Measurements from ENCODE around the gene TRAF3IP1. TPM values are rescaled to one million over a fixed set of nuclear protein-coding genes. Genes with fewer than 3 reads are reported as not detected.

TRAF3IP1 gene
- total and polyA plus RNA-seq, 12 donors, result 5.5 to 18.5 (median 12.4) TPM

DNA sequence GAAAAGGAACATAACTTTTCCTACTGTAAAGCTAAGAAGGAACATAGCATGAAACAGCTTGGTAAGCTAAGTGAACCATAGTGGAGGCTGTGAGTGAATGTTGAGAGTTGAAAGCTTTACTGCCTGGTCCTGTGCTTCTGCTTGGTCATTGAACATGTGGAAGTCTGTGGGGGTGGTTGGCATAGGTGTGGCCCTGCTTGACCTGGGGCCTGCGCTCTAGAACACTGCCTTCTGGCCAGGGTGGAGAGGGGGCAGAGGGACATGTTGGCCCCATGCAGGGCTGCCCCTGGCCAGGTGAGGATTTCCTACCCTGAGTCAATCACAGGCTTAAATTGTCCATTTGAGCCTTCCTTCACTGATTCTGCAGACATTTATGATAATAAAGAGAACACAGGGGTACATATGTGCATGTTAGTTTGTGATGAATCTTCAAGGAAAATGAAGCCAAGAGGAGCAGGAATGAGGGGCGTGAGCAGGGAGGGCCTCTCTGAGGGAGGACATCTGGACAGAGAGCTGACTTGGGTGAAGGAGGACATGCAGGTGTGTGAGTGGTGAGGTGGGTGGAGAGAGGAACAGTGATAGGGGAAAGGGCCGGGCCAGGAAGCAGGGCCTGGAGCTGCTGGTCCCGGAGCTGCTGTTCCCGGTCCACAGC is 16.6 kb downstream of the TRAF3IP1 start:
- no peaks in the 10 kb centered on the region for H3K27me3 ChIP-seq
- intact Hi-C loops (cut with DNase I), result no loop called here
- no peak for DNase-seq
- no peaks in the 10 kb centered on the region for H3K36me3 ChIP-seq (replicated peaks in 1 of 2)
- no peaks in the 10 kb centered on the region for H3K9me3 ChIP-seq (replicated peaks in 1 of 3)
- H3K27ac ChIP-seq, result no peak overlapping the region
- TF ChIP-seq, protein P1, sequence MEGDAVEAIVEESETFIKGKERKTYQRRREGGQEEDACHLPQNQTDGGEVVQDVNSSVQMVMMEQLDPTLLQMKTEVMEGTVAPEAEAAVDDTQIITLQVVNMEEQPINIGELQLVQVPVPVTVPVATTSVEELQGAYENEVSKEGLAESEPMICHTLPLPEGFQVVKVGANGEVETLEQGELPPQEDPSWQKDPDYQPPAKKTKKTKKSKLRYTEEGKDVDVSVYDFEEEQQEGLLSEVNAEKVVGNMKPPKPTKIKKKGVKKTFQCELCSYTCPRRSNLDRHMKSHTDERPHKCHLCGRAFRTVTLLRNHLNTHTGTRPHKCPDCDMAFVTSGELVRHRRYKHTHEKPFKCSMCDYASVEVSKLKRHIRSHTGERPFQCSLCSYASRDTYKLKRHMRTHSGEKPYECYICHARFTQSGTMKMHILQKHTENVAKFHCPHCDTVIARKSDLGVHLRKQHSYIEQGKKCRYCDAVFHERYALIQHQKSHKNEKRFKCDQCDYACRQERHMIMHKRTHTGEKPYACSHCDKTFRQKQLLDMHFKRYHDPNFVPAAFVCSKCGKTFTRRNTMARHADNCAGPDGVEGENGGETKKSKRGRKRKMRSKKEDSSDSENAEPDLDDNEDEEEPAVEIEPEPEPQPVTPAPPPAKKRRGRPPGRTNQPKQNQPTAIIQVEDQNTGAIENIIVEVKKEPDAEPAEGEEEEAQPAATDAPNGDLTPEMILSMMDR (IDR thresholded peaks at IDR 0.05), result no peak
- no peak for TF ChIP-seq POLR2A (IDR thresholded peaks at IDR 0.05)
- H3K4me3 ChIP-seq, result no peak overlapping the region
- no peaks in the 10 kb centered on the region for H3K4me1 ChIP-seq (replicated peaks in 1 of 2)
- 89 to 98% (median 96%) methylated on average over 5 of the region's 5 CpGs for WGBS, 4 donors

DNA sequence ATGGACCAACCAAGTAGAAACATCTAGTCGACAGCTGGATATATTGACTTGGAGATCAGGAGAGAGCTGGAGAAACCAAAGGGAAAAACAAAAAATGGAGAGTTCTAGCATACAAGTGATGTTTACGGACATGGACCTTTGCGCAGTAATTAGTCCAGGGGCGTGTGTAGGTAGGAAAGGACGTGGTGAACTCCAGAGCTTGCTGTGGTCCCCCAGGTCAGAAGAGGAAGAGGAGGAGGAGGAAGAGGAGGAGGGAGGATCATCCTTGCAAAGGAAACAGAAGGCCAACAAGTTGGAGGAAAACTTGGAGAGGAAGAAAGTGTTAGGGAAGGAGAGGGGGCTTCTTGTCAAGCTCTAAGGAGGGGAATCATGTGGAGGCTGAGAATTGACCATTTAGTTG is 17.5 kb downstream of the TRAF3IP1 start:
- TF ChIP-seq POLR2A (IDR thresholded peaks at IDR 0.05), result no peak
- TF ChIP-seq, protein P1 (IDR thresholded peaks at IDR 0.05), result no peak

DNA sequence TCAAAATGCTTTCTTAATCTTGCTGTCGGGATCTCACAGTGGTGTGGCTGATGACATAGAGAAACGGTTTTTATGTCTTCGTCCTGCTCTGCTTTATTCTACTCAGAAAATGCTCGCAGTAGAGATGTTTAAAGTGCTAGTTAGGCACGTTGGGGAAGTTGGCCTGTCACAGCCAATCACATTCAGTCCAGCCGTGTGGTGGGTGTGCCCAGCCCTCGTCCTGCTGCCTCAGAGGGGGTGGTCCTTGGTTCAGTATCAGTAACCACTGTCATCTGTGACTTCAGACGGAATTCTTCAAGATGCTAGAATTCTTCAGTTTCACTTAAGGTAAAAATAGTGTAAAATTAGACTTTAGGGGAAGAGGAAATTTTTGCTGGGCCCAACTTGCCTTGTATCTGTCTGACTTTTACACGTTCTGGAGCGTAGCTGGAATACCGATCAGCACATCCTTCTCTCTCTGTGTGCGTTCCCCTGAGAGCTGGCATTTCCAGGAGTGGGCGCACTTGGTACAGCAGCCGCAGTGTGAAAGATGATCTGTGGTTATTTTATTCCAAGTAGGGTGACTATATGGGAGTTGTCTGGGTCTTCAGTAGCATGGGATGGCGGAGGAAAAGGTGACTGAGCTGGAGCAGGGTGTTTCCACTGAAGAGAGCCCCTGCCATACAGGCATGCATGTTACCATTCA is 18.5 kb downstream of the TRAF3IP1 start:
- no peak for DNase-seq
- TF ChIP-seq, protein P1 (IDR thresholded peaks at IDR 0.05), result no peak
- no peak for TF ChIP-seq POLR2A (IDR thresholded peaks at IDR 0.05)
- no peaks in the 10 kb centered on the region for H3K36me3 ChIP-seq (replicated peaks in 1 of 2)
- H3K4me1 ChIP-seq (replicated peaks in 1 of 2), result no peaks in the 10 kb centered on the region
- H3K27ac ChIP-seq, result no peak overlapping the region
- H3K27me3 ChIP-seq, result no peaks in the 10 kb centered on the region
- H3K9me3 ChIP-seq (replicated peaks in 1 of 3), result no peaks in the 10 kb centered on the region
- H3K4me3 ChIP-seq, result no peak overlapping the region
- intact Hi-C loops (cut with DNase I), result no loop called here
- WGBS, 4 donors, result 88 to 92% (median 91%) methylated on average over 15 of the region's 15 CpGs

More for the DNA sequence above, 17.5 kb downstream of the TRAF3IP1 start:
- Histone ChIP-seq H3K4me3 (no peak overlapping the region), H3K9me3 (replicated peaks in 1 of 3) (no peaks in the 10 kb centered on the region), H3K27me3 (no peaks in the 10 kb centered on the region), H3K36me3 (replicated peaks in 1 of 2) (no peaks in the 10 kb centered on the region), H3K4me1 (replicated peaks in 1 of 2) (no peaks in the 10 kb centered on the region), H3K27ac (no peak overlapping the region)
- no peak for DNase-seq
- WGBS, 4 donors, result 90 to 95% (median 92%) methylated on average over 5 of the region's 5 CpGs
- intact Hi-C loops (cut with DNase I), result no loop called here

DNA sequence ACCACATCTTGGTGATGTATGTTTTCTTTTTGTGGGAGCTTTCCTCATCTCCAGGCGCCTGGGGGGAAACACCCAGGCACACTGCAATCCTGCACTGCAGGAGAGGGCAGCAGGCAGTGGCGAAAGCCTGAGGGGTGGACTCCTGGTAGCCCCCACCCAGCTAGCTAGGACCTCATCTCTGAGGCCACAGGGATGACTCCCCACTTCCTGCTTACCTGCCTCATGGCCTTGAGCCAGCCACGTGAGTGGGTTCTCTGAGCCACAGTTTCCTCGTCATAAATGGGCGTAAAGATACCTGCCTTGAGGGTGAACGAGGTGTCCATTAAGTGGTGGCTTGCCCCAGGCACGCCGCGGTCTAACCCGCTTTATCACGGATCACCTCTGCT is 19.1 kb downstream of the TRAF3IP1 start:
- Histone ChIP-seq H3K9me3 (replicated peaks in 1 of 3) (no peaks in the 10 kb centered on the region), H3K36me3 (replicated peaks in 1 of 2) (no peaks in the 10 kb centered on the region), H3K4me3 (no peak overlapping the region), H3K27ac (no peak overlapping the region), H3K27me3 (no peaks in the 10 kb centered on the region), H3K4me1 (replicated peaks in 1 of 2) (no peaks in the 10 kb centered on the region)
- TF ChIP-seq, protein P1 (IDR thresholded peaks at IDR 0.05), result no peak
- no peak for TF ChIP-seq POLR2A (IDR thresholded peaks at IDR 0.05)
- intact Hi-C loops (cut with DNase I), result no loop called here
- no peak for DNase-seq
- 78 to 89% (median 85%) methylated on average over 6 to 11 of the region's 11 CpGs for WGBS, 4 donors
